Gastrocnemius medialis (tissue), 4 donors: ENCODE measurements around the gene PHACTR1. TPM values are rescaled to one million over a fixed set of nuclear protein-coding genes. Genes with fewer than 3 reads are reported as not detected.

Experiments
- ATAC-seq, 2 donors: fragments of 150-250 bp; one replicate each; pipeline ENCODE4 v1.9.1; 2016
- DNase-seq, 2 donors: peaks; one replicate each; pipeline ENCODE4 v3.0.0-alpha.2; 2019
- H3K27ac ChIP-seq, 4 donors: fragments of 200-600 bp; sonication (generic); 1 replicate in 1 of 4; 2 replicates in 3 of 4; pipeline ENCODE4 v1.5.1; 2016 to 2018; ENCODE audit warnings: mild to moderate bottlenecking in 2 of 4, moderate library complexity in 1 of 4
- H3K27me3 ChIP-seq, 3 donors: fragments of 200-600 bp; sonication (generic) in 2 of 3; 1 replicate in 1 of 3; 2 replicates in 2 of 3; pipeline versions ENCODE4 v1.5.1 to v1.6.0; 2016 to 2019; ENCODE audit warnings: mild to moderate bottlenecking in 1 of 3, moderate library complexity in 1 of 3
- H3K36me3 ChIP-seq, 2 donors: fragments of 200-600 bp; sonication (generic) in 1 of 2; one replicate each; pipeline ENCODE4 v1.5.1; 2017 to 2018
- H3K4me1 ChIP-seq, 2 donors: fragments of 200-600 bp; sonication (generic) in 1 of 2; one replicate each; pipeline ENCODE4 v1.5.1; 2016 to 2017; ENCODE audit warnings: mild to moderate bottlenecking in 2 of 2
- H3K4me3 ChIP-seq, 4 donors: fragments of 200-600 bp; sonication (generic) in 3 of 4; 1 replicate in 1 of 4; 2 replicates in 3 of 4; pipeline ENCODE4 v1.5.1; 2016 to 2019; ENCODE audit warnings: mild to moderate bottlenecking in 2 of 4
- H3K9me3 ChIP-seq, 3 donors: fragments of 200-600 bp; sonication (generic) in 2 of 3; 1 replicate in 1 of 3; 2 replicates in 2 of 3; pipeline ENCODE4 v1.5.1; 2016 to 2019
- POLR2A ChIP-seq, 2 donors: fragments of 450-650 bp; IDR thresholded peaks; one replicate each; pipeline ENCODE4 v1.6.1; 2017; ENCODE audit warnings: antibody characterized with exemption in 2 of 2, mild to moderate bottlenecking in 2 of 2, moderate library complexity in 2 of 2
- in situ Hi-C, 4 donors: fragments of 200-750 bp; cut with MboI; loops; one replicate each; pipeline versions ENCODE4 v1.15.0 to v1.8.0; 2017; ENCODE audit warnings: low sequenced_read_pairs in 4 of 4
- intact Hi-C: fragments of 100-400 bp; cut with DNase I; formaldehyde crosslinking; loops from one replicate; pipeline ENCODE4 v1.15.1; 2023; ENCODE audit warnings: low total_unique reads
- total RNA-seq, 4 donors: library from RNA; depleted of rRNA; stranded (reverse); fragments of >200 nt; gene quantifications; one replicate each; pipeline versions ENCODE4 v1.1.0 to v1.2.3, GENCODE V29; 2016
- TF ChIP-seq, protein P1 (sequence below), 5 experiments: fragments of 450-650 bp in 3 of 5; fragments of 200-600 bp in 2 of 5; sonication (generic) in 2 of 5; IDR thresholded peaks in 4 of 5; conservative IDR thresholded peaks in 1 of 5; 1 replicate in 4 of 5; 2 replicates in 1 of 5; pipeline ENCODE4 v1.5.1; 2016 to 2019; ENCODE audit warnings: antibody characterized with exemption in 5 of 5, mild to moderate bottlenecking in 3 of 5, moderate library complexity in 3 of 5

The PHACTR1 gene
- total RNA-seq, 4 donors from 2014 or later: 0.07 to 0.82 (median 0.21) TPM

DNA sequence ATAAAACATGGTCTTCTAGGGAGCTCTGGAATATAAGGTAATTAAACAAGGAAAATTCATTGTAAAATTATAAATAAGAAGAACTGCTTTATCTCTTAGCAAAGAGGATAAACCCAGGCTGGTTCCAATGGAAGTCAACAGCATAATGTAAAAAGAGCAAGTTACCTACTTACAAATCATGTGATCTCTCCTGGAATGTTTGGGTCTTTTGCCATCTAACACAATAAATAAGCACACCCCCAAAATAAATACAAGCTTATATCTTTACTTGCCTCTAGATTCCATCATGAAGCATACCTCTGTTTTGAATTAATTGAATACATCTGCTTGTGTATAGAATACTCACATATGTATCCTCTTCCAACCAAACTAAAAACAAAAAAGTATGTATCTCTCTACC lies 2.5 kb upstream of the PHACTR1 start:
- H3K27me3 ChIP-seq: peaks cover 0 to 3% (median 0%) of the 10 kb centered on the region in 3 donors

DNA sequence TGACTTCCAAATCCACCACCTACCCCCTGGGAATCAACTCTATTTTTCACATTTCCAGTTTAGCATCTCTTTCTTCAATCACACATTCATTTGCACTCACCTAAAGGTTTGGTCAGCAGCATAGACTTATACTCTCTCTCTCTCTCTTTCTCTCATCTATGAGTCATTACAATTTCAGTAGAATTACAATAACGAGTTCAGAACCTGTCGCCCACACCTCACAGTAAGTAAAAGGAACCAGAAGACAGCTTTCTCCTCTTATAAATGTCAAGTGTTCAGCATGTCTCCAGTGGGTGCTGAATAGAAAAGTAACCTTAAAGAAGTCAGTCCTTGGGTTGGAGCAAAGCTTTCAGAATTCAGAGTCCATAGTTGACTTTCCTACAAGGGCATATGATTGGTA lies 1.1 kb upstream of the PHACTR1 start:
- TF ChIP-seq, protein P1, sequence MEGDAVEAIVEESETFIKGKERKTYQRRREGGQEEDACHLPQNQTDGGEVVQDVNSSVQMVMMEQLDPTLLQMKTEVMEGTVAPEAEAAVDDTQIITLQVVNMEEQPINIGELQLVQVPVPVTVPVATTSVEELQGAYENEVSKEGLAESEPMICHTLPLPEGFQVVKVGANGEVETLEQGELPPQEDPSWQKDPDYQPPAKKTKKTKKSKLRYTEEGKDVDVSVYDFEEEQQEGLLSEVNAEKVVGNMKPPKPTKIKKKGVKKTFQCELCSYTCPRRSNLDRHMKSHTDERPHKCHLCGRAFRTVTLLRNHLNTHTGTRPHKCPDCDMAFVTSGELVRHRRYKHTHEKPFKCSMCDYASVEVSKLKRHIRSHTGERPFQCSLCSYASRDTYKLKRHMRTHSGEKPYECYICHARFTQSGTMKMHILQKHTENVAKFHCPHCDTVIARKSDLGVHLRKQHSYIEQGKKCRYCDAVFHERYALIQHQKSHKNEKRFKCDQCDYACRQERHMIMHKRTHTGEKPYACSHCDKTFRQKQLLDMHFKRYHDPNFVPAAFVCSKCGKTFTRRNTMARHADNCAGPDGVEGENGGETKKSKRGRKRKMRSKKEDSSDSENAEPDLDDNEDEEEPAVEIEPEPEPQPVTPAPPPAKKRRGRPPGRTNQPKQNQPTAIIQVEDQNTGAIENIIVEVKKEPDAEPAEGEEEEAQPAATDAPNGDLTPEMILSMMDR (IDR thresholded peaks at IDR 0.05 in 4 of 5, conservative IDR thresholded peaks at IDR 0.05 in 1 of 5): no peak
- no peak for TF ChIP-seq POLR2A (IDR thresholded peaks at IDR 0.05)
- peaks cover 0 to 3% (median 0%) of the 10 kb centered on the region in 3 donors for H3K27me3 ChIP-seq

More for the DNA sequence above, 2.5 kb upstream of the PHACTR1 start:
- TF ChIP-seq, protein P1 (IDR thresholded peaks at IDR 0.05 in 4 of 5, conservative IDR thresholded peaks at IDR 0.05 in 1 of 5): no peak
- no peak for TF ChIP-seq POLR2A (IDR thresholded peaks at IDR 0.05)
- no peaks in the 10 kb centered on the region for H3K9me3 ChIP-seq
- H3K27ac ChIP-seq: no peak overlapping the region
- intact Hi-C loops (no loop called here), in situ Hi-C loops (no loop called here)
- H3K36me3 ChIP-seq: no peaks in the 10 kb centered on the region
- no peak overlapping the region for H3K4me3 ChIP-seq
- no peak for ATAC-seq
- no peak for DNase-seq
- no peaks in the 10 kb centered on the region for H3K4me1 ChIP-seq

DNA sequence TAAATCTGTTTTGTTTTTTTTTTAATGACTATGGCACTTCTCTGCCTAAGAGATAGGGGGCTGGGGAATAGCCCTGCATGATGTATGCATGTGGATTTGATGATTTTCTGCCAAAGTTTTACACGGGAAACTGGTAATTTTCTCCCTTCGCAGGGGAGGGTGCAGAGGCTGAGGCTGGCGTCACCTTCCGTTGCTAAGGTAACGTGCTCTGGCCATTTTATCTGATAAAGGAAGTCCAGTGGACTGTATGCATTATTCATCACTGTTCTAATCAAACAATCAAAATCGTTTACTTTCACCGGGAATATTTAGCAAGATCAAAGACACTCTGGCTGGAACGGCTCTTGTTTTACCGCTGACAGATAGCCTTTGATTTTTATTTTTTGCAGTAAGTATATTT lies 789 bp downstream of the PHACTR1 start:
- Histone ChIP-seq H3K36me3 (no peaks in the 10 kb centered on the region), H3K9me3 (no peaks in the 10 kb centered on the region), H3K4me3 (no peak overlapping the region), H3K27ac (no peak overlapping the region), H3K4me1 (no peaks in the 10 kb centered on the region), H3K27me3 (peaks cover 0 to 3% (median 0%) of the 10 kb centered on the region in 3 donors)
- TF ChIP-seq, protein P1 (IDR thresholded peaks at IDR 0.05 in 4 of 5, conservative IDR thresholded peaks at IDR 0.05 in 1 of 5): no peak
- TF ChIP-seq POLR2A (IDR thresholded peaks at IDR 0.05): no peak
- ATAC-seq (no peak), DNase-seq (no peak)
- in situ Hi-C loops (no loop called here), intact Hi-C loops (no loop called here)

More for the DNA sequence above, 1.1 kb upstream of the PHACTR1 start:
- H3K27ac ChIP-seq: no peak overlapping the region
- no peak overlapping the region for H3K4me3 ChIP-seq
- DNase-seq (no peak), ATAC-seq (no peak)
- no peaks in the 10 kb centered on the region for H3K9me3 ChIP-seq
- in situ Hi-C loops (no loop called here), intact Hi-C loops (no loop called here)
- H3K36me3 ChIP-seq: no peaks in the 10 kb centered on the region
- no peaks in the 10 kb centered on the region for H3K4me1 ChIP-seq

DNA sequence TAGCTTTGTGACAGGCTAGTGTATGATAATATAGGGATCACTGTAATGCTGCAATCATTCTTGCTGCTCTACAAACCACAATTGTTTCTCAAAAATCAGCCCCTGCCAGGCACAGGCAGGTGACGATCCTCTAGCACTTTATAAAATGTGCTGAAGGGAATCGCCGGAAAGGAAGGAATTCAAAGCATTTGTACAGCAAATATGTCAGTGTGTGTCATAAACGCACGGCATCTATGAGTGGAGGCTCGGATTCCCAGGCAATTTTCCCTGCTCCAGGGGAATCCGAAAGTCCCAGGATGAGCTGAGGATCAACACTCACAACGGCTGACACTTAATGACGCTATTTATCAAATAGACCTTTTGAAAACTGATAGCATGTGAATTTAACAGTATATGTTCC lies 1.4 kb downstream of the PHACTR1 start:
- Histone ChIP-seq H3K27ac (no peak overlapping the region), H3K4me3 (no peak overlapping the region), H3K9me3 (no peaks in the 10 kb centered on the region), H3K4me1 (no peaks in the 10 kb centered on the region), H3K36me3 (no peaks in the 10 kb centered on the region), H3K27me3 (no peaks in the 10 kb centered on the region)
- intact Hi-C loops (no loop called here), in situ Hi-C loops (no loop called here)
- ATAC-seq (no peak), DNase-seq (no peak)
- no peak for TF ChIP-seq POLR2A (IDR thresholded peaks at IDR 0.05)
- TF ChIP-seq, protein P1 (IDR thresholded peaks at IDR 0.05 in 4 of 5, conservative IDR thresholded peaks at IDR 0.05 in 1 of 5): no peak

DNA sequence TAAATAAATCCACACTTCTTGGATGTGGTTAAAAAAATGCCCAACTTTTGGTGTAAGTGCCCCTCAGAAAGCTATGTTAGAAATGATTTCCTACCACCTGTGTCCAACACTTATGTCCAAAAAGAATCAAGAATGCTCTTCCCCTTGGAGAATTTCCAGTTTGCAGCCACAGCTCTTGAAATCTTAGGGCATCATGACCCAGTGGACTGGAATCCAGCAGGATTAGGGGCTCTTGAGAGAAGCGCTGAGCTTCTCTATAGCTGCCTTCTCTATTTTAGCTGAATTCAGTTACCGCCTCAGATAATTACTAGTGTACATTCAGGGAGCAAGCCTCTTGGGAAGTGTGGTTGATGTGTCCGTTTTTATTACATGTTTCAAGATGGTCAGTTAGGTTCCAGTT lies 2.5 kb downstream of the PHACTR1 start:
- H3K9me3 ChIP-seq: no peaks in the 10 kb centered on the region
- H3K27ac ChIP-seq: no peak overlapping the region
- intact Hi-C loops: no loop called here
- in situ Hi-C loops: no loop called here
- no peak overlapping the region for H3K4me3 ChIP-seq
- no peaks in the 10 kb centered on the region for H3K27me3 ChIP-seq
- no peaks in the 10 kb centered on the region for H3K36me3 ChIP-seq
- no peaks in the 10 kb centered on the region for H3K4me1 ChIP-seq
- TF ChIP-seq POLR2A (IDR thresholded peaks at IDR 0.05): no peak
- TF ChIP-seq, protein P1 (IDR thresholded peaks at IDR 0.05 in 4 of 5, conservative IDR thresholded peaks at IDR 0.05 in 1 of 5): no peak
- DNase-seq (no peak), ATAC-seq (no peak)
